HG02763 (cell line): ENCODE measurements around the gene GUCY2F.
A peak's percentile ranks its signal among the peaks of the same experiment; 100 is the strongest.

Experiments
- ATAC-seq: cut with Tn5 transposase; IDR thresholded peaks from one replicate; pipeline ENCODE4 v1.9.1; 2021; ENCODE audit warnings: mild to moderate bottlenecking, moderate library complexity; ENCODE audit not compliant: unreplicated experiment

GUCY2F gene

DNA sequence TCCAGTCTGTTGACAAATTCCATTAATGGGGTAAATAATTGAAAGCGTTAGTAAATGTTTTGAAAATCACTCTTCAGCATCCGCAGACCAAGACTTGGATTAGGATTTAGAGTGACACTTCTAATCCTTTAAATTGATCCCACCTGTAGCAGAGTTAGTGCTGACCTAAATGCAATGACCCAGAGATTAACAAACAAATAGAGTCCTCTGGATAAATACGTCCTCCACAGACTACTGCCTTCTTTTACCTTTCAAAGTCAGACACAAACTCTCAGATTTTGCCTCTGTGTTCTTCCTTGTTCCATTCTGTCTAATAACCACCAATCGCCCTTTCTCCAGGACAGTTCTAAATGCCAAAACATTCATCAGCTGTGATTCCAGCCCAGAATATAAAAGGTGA, at the start of gene GUCY2F:
TSS of gene GUCY2F (minus strand) at position 101 of the 400 bp plus-strand sequence. CDS start 6,150 bp downstream, outside the sequence.
- no peak for ATAC-seq

DNA sequence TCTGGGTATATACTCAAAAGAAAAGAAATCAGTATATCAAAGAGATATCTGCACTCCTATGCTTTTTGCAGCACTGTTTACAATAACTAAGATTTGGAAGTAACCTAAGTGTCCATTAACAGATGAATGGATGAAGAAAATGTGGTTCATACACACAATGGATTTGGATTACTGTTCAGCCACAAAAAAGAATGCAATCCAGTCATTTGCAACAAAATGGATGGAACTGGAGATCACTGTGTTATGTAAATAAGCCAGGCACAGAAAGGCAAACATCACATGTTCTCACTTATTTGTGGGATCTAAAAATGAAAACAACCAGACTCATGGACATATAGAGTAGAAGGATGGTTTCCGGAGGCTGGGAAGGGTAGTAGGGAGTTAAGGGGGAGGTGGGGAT, 37.1 kb upstream of the GUCY2F start:
- no peak for ATAC-seq

DNA sequence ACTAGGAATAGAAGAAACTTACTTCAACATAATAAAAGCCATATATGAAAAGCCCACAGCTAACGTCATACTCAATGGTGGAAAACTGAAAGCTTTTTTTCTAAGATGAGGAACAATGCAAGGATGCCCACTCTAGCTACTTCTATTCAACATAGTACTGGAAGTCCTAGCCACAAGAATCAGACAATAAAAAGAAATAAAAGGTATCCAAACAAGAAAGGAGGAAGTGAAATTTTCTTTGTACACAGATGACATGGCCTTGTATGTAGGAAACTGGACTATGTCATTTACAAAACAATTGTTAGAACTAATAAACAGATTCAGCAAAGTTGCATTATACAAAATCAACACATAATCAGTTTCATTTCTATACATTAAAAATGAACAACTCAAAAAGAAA, 29.2 kb upstream of the GUCY2F start:
- ATAC-seq: no peak

DNA sequence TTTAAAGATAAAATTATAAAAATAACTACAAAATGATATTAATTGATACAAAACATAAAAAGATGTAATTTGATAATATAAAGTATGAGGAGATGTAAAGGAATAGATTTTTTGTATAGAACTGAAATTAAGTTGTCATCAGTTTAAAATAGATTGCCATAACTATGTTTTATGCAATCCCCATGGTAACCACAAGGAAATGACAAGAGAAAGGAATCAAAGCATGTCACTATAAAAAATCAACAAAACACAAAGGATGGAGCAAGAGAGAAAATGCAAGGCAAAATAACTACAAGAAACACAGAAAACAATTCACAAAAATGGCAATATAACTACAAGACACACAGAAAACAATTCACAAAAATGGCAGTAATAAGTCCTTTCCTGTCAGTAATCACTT, 27.0 kb upstream of the GUCY2F start:
- no peak for ATAC-seq

DNA sequence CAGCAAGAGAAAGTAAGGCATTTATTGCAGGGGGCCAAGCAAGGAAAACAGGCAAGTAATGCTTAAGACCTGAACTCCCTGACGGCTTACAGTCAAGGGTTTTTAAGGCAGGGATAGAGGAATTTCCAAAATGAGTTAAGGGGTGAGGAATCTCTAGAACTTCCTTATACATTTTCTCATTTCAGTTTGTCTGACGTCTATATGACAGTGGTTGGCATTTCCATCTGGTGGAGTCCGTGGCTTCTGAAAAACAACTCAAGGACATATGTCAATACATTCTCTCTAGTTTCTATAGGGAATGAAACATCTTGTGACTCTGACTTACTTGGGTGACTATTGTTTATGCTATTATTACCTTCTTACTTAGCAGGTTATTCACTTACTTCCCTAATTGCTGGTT, 19.3 kb upstream of the GUCY2F start:
- ATAC-seq: no peak

DNA sequence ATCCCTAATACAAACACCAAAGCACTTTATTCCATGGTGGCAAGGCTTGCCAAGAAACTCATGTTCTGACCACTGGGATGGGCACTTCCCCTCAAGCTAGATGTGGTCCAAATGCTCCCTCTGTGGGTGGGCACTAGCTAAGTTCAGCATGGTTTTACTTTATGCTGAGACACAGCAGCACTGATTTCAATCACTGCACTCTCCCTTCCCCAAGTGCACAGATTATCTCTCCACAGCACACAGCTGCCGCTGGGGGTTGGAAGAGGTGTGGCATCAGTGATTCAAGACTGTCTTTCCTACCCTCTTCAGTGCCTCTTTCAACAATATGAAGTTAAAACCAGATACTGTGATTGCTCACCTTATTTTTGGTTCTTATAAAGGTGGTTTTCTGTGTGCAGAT, 16.5 kb upstream of the GUCY2F start:
- no peak for ATAC-seq

DNA sequence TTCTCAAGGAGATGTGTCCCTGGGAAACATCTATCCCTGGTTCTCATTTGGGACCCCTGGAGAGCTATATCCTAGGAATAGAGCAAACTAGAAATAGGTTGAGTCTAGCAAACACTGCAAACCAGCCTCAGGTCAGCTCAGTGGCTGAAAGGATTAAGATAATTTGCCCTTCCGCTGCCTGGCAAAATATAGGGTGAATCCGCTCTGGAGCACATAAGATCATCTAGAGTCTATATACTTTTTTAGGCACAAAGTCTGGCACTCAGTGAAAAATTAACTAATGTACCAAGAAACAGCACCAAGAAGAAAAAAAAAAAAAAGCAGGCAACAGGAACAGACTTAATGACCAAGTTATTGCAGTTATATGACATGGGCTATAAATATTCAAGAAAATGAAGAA, 7.3 kb upstream of the GUCY2F start:
- ATAC-seq: no peak

DNA sequence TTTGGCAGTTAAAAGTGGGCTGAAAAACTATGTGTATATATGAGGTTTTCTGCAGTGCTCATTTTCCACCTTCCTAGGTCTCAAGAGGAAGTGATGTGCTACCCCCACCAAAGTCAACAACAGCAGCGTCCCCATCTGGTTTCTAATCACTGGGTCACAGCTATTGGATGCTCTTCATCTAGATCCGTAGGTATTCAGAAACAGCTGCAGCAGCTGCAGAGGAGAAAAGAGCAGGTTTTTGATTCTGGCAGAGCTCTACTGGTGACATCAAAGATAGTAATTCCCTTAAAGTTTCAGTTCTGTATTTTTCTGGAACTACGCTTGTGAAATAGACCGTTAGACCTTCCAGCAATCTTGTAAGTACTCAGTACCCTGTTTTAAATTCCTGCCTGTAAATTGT, 5.8 kb upstream of the GUCY2F start:
- no peak for ATAC-seq

DNA sequence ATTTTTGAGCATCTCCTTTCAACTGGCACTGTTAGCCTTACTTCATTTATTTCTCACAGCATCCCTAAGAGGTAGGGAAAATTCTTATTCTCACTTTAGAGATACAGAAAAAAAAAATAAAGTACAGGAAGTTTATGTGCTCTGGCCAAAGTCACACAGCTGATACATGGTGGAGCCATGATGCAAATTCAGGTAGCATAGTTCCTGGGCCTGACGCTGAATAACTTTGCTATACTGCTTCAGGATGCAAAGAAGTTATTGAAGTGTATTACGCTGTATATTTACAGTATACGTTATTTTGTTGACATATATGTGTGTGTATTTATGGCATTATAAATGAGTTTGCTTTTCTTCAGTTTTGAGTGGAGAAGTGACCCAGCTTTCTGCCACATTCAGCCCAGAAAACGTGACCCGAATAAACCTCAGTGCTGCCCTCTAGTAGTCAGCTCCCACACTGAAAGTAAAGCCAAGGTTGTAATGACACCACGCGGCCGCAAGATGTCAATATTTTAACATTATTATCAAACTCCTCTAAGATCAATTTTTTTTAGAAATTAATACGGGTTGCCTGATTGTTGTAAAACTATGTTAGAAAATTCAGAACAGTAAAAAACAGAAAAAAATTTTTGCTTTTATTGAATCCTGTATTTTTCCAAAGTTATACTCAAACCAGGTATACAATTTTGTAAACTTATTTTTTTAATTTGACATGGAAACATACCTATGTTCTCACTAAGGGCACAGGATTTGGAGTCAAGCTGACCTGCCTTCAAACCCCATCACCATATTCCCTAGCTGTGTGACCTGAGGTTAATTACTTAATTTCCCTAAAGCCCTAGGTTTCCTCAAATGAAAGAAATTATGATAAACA, 3.8 kb upstream of the GUCY2F start:
- ATAC-seq: peak; percentile 78

DNA sequence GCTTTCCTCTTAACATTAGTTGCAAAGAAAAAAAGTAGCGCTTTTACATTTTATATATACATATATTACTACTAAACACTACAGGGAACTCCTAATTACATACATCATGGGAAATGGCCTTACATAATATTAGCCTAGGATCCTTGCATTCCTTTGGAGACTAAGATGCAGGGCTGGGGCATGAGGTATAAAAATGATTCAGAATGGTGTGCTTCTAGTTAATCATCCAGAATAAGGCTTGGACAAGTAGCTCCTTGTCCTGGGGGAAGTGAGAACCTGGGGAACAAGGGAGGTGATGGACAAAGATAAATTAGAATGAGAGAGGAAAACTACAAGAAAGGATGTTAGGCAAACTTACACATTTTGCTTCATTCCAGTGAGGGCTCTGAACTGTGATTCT, 3.0 kb upstream of the GUCY2F start:
- no peak for ATAC-seq

DNA sequence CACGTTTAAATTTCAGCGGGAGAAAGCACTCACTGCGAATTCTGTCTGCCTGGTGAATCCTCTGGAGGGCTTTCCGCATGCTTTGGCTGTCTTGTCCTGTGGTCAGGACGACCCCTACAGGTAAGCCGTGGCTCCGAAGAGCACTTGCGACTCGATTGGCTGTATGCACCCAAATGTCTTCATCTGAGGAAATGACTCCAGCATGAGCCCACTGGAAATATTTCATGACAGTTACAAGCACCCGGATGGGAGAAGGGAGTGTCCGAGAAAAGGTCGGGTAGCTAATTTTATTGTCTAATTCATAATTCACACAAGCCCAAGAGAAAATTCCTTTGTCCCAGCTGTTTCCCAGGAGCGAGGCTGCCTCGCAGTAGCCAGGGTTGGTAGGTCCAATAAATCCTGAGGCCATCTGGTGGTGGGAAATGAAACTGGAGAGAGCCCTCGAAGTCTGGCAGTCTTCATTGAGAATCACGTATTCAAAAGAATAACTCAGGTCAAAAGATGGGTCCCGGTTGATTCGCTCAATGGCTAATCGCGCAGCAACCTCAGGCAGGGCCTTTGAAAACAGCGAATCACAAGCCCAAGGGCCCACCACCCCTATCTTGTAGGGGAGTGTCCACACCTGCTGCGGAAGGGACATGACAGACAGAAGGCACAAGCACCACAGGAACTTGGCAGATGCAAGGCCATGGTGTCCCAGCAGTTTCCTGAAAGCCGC, 6.6 kb downstream of the GUCY2F start:
- ATAC-seq: no peak

DNA sequence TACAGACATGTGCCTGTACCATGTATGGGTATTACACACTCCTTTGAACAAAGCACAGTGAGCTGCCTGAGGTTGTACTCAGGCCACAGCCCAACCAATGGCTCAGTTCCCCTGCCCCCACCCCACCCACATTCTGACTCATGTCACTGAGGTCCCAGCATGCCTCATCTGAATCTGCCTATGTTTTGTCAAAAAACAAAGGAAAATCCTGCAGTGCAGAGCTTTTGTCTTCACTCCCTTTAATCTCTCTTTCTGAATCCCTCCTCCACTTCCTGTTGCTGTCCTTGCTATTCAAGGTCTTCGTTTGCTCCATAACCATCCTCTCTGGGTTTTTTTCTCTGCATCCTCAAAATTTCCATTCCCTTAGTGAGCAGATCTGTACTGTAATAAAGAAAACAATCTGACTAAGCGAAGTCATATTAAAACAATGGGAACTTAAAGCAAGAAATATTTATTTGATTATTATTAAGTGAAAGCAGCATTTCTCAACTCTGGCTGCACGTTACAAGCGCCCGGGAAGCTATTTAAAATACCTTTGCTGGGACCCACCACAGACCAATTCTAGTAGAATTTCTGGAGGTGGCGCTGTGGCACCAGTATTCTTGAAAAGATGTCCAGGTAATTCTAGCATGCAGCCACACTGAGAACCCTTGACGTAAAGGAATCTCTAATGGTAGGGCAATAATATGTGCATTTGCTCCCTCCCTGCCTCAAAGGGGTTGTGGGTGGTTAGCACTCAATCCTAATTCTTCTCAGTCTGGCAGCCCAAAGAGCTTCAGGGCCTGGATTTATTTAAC, 8.7 kb downstream of the GUCY2F start:
- no peak for ATAC-seq

DNA sequence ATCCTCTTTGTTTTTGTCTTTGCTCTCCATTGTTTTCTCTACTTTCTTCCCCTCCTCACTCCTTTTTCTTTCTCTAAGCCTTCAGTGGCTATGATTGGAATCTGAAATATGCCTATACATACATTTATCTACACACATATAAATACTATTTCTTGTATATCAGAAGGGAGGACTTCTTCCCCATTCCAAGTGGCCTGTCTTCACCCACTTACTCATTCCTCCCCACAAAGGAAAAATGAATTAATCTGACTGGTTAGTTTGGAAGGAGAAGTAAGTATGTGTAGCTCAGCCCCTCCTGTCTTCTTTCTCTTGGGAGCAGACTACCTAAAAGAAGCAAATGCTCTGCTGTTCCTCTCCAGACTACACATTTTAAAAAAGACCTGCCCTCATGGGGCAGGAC, 17.7 kb downstream of the GUCY2F start:
- ATAC-seq: no peak

DNA sequence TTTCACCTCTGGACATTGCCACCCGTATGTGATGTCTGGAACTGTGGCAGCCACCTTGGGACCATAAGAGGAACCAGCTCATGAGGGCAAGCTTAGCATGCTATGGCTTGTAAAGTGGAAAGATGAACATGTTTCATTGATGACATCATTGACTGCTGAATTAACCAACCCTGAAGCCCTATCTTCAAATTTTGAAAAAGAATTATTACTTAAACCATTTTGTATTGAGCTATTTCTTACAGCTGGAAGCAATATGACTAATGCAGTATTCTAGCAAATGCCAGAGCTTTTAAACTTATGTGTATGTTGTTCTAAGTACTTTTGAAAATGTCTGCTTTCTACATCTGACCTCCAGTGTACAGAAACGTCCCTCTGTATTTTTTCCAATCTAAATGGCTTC, 18.1 kb downstream of the GUCY2F start:
- no peak for ATAC-seq

DNA sequence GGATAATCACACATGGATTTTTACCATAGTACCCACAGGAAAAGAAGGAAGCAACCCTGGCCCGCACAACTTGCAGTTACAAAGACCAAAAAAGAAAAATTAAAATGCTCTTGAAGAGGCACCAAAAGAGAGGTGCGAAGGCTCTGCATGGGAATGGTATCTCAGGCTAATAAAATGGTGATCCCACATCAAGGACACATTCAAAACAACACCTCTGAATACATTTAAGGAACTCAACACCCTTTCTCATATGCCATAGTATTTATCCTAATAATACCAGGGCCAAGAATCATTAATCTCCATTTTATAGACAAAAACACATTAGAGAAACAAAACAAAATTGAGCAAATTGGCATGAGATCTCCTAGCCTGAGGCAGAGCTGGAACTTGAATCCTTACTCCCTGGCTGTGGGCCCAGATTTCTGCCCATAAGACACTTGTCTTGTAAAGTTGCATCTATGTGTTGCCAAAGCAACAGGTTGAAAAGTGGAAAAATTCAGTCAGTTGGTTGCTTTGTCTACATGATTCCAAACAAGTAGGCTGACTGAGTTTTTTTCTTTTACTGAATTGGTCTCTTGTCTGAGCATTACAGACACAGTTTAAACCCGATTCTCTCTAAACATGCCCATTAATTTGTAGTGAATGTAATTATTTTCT, 33.5 kb downstream of the GUCY2F start:
- no peak for ATAC-seq

DNA sequence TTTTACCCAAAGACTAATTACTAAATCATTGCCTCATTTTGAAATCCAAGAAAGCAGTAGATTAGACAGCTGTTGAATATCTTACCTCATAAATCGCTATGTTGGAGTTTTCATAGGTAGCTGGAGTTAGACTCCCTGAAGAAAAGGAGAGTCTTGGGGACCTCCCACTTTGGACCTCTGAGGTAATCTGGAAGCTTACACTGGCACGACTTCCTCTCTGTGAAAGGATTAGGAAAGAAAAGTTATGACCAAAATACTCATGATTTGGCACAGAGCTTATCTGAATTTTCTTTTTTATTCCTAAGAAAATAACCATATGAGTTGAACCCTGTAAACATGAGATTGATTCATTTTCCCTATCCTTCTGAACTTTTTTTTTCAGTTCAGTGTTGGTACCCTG, 40.6 kb downstream of the GUCY2F start:
- ATAC-seq: no peak

DNA sequence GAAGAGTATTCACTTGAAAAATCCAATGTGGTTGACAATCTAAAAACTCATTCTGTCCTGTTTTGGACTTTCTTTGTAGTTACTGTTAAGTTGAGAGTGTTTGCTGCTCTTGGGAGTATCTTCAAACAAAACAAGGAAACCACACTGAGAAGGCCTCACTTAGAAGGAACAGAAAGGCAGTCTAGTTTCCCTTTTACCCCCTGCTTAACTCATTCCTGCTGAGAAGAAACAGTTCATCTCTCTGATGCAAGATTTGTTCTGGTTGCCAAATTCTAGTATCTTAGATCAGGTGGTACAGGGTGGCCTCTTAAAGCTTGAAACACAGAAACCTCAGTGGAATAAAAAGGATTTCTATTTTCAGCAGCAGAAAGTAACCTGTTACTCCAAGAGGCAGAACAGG, 41.4 kb downstream of the GUCY2F start:
- ATAC-seq: peak; percentile 45

DNA sequence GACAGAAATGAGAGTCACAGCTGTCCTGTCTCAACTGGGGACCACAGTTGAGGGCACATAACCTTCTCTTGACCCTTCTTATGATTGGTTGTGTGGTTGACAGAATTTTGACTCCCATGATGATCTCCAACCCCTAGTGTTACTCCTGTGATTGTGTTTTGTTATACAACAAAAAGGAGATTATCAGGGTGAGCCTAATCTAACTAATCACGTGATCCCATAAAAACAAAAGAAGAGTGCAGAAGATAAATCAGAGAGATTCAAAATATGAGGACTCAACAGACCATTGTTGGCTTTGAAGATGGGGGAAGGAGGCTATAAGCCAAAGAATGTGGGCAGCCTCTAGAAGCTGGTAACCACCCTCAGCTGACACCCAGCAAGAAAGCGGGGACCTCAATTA, 72.7 kb downstream of the GUCY2F start:
- no peak for ATAC-seq

DNA sequence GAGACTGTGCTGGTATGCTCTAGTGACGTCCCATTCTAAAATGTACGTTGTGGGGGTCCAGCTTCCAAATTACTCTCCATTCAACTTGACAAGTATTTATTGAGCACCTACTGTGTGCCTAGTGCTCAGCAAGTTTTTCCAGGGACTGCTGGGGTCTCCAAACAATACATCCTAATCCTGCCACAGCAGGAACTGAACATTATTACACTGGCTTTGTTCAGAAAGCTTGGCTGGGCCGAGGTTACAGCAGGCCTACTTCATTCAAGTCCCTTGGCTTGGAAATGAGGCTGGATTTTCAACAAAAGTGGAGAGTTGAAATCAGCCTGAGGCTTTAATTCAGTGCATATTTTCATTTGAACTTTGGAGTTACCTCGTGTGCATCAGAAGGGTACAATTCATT, 78.0 kb downstream of the GUCY2F start:
- no peak for ATAC-seq

DNA sequence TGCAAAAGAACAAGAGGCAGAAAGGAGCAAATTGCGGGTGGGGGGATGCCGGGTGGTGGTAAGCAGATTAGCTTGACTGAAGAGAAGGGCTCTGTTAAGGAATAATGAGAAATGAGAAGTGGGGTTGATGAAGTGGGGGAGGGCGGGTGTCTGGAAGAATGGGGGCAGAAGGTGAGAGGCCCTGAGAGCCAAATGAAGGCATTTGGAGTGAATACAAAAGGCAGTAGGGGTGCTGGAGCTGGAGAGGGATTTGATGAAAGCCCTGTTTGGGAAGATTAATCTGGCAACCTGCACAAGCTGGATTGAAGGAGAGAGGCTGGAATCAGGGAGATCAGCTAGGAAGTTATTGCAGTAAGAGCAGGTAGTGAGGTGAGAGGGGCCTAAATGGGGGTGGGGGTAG, 82.1 kb downstream of the GUCY2F start:
- ATAC-seq: no peak

DNA sequence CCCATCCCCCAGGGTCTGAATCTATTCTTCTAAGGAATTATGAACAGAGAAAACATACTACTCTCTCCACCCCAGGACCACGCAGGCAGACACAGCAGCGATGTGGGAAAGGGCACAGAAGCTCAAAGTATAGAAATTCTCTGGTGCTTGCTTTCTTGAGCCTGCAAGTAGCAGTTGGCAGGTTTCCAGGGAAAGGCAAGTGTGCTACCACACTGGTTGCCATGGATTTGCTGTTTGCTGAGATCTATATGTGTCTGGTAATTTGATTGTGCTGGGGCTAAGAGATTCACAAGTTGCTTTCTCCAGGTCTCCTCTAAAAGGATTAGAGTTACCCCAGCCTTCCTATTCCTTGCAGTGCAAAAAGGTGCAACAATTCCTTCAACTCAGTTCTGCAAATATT, 83.1 kb downstream of the GUCY2F start:
- no peak for ATAC-seq
